AG09319 (cell line): ENCODE measurements around the gene SLC39A6.

Source experiments
- DNase-seq: peaks from one replicate; pipeline ENCODE4 v3.0.0-alpha.2; 2010; ENCODE audit warnings: low read depth; ENCODE audit errors: extremely low read depth
- TF ChIP-seq, protein P1 (sequence below): IDR thresholded peaks from 2 replicates; pipeline ENCODE4 v1.5.1; 2011; ENCODE audit warnings: low read depth, mild to moderate bottlenecking, inconsistent platforms, low read length, moderate library complexity

SLC39A6 gene

DNA sequence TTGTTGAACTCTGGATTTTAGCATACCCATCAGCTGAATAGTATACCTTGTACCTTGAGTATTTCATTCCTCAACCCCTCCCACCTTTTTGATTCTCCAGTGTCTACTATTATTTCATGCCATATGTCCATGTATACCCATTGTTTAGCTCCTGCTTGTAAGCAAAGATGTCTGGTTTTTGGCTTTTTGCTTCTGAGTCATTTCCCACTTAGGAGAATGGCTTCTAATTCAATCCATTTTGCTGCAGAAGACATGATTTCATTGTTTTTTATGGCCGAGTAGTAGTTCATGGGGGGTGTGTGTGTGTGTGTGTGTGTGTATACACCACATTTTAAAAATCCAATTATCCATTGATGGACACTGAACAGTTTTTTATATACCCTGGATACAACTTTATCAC is 33.8 kb upstream of the SLC39A6 start:
- TF ChIP-seq, protein P1, sequence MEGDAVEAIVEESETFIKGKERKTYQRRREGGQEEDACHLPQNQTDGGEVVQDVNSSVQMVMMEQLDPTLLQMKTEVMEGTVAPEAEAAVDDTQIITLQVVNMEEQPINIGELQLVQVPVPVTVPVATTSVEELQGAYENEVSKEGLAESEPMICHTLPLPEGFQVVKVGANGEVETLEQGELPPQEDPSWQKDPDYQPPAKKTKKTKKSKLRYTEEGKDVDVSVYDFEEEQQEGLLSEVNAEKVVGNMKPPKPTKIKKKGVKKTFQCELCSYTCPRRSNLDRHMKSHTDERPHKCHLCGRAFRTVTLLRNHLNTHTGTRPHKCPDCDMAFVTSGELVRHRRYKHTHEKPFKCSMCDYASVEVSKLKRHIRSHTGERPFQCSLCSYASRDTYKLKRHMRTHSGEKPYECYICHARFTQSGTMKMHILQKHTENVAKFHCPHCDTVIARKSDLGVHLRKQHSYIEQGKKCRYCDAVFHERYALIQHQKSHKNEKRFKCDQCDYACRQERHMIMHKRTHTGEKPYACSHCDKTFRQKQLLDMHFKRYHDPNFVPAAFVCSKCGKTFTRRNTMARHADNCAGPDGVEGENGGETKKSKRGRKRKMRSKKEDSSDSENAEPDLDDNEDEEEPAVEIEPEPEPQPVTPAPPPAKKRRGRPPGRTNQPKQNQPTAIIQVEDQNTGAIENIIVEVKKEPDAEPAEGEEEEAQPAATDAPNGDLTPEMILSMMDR, result no peak
- DNase-seq, result no peak

DNA sequence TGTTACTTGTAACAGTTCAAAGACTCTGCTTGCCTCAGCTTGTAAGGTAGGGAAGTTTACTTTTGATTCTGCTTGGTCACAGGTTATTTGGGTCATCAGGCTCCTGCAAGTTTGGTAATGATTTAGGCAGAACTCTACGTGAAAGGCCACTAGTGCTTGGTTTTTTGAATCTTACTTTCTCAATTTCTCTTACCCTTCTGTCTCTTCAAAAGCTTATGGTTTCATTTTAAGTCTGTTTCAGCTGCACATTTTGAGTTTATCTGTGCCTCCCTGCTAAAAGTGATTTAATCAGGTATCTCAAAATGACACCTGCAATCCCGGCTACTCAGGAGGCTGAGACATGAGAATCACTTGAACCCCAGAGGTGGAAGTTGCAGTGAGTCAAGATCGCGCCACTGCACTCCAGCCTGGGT is 31.8 kb upstream of the SLC39A6 start:
- TF ChIP-seq, protein P1, result no peak
- DNase-seq, result no peak

DNA sequence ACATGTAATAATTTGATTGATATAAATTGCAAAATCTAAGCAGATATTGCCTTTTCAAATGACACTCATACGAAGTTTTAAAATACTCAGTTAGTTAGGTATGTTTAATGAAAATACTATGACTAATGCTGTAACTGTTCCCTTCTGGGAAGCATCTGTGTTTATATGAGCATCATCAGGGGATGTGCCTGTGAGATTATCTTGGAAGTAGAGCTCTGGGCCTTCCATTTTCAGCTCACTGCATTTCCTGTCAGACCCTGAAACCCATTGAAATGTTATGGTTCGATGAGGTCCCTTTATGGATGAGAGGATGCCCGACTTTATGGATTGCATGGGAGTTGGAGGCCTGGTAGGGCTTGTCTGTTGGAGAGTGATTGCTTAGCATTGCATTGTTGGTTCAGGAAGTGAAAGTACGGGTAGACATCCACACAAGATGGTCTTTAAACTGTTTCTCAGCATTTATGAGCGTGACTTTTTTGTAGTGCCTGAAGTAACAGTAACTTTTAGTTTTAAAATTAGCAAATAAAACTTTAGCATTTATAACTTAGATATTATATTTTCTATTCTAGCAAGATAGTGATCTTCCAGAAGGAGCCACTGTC is 29.2 kb upstream of the SLC39A6 start:
- TF ChIP-seq, protein P1, result no peak
- peak; percentile 80 for DNase-seq

DNA sequence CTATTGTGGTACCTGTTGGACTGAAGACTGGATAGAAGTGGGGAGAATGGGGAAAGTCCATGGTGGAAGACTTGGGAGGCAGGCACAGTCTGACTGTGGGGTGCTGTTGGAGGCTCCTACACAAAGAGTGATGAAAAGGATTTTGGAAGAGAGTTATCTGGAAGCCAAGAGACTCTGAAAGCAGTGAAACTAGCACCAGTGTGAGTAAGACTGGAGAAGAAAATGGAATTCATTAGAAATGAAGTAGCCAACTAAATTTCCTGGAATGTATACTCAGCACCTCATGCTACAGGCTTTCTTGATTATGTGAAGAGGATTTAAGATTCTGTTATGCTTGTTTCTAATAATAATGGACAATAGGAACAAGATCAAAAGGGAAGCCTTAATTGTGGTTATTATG is 28.3 kb upstream of the SLC39A6 start:
- TF ChIP-seq, protein P1, result no peak
- DNase-seq, result no peak

DNA sequence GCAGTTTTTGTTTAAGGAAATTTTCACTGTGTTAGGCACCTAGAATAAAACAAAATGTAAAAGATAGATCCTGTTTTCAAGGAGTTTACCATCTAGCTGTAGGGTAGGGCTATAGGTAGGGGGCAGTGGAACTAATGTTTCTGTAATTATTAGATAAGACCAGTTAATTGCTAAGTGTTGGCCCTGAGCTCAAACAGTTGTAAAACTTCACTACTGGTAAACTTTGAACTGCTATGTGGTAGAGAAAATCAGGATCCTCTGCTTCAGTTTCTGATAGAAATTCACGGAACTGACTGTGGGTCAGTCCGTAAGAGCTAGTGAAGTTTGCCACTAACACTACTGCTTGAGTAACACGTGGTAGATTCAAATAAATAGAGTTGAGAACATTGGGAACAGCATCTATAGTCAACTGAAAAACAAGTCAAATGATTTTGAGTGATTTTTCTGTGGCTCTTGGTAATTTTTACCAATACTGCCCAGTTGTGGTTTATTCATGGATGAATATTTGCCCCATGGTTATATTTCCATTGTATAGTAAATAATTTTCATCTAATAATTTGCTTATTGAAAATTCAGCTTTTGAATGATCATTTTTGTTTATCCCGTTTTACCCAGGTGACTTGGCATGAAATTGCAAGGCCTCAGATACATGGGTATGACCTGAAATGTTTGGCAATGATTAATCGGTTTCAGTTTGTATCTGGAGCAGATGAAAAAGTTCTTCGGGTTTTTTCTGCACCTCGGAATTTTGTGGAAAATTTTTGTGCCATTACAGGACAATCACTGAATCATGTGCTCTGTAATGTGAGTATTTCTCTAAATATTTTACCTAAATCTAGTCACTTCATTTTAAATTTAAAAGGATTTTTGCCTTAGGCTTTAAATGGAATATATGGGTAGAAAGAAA is 27.0 kb upstream of the SLC39A6 start:
- DNase-seq, result no peak
- TF ChIP-seq, protein P1, result no peak

DNA sequence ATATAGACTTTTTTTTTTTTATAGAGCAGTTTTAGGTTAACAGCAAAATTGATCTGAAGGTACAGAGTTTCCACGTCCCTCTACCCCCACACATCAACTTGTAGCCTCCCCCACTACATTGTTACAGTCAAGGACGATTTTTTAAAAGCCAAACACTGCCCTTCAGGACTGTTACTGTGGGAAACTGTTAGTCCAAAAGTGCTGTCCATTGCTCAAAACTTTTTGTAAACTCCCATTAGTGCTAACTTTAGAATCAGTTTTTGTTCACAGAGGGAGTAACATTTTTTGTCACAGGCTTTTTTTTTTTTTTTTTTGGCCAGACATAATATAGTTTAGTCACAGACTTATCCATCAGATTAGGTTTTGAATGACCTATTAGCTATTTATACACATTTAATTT is 24.6 kb upstream of the SLC39A6 start:
- TF ChIP-seq, protein P1, result no peak
- no peak for DNase-seq

DNA sequence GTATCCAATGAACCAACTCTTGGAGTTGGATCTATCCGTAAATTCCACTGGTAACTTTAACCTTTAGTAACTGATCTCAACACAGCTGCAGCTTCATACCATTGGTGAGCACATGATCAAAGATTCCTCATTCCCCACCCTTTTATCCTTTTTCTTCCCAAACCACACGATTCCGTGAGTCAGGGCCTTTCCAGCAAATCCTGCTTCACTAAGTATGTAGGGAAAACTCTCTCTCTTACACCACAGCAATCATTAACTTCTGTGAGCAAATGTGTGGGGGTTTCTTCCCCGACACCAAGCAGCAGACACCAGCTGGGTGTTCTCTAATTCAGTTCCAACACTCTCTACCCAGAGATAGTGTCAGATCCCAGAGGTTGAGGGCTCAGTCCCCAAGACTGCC is 24.1 kb upstream of the SLC39A6 start:
- TF ChIP-seq, protein P1, result no peak
- DNase-seq, result peak; percentile 80
